Heart right ventricle (tissue), 16 donors: Measurements from ENCODE around the gene NGB. TPM values are rescaled to one million over a fixed set of nuclear protein-coding genes. Genes with fewer than 3 reads are reported as not detected.

Experiments used
- ATAC-seq, 8 donors: fragments of 200-7000 bp; cut with Tn5 transposase; one replicate each; pipeline ENCODE4 v1.9.1; 2020; ENCODE audit warnings: mild to moderate bottlenecking in 8 of 8, moderate library complexity in 8 of 8, moderate number of reproducible peaks in 1 of 8
- DNase-seq, 2 donors: peaks; one replicate each; pipeline ENCODE4 v3.0.0-alpha.2; 2020
- H3K27ac ChIP-seq, 10 donors: fragments of 200-600 bp; sonication (generic) in 2 of 10; one replicate each; pipeline versions ENCODE4 v1.5.0 to v1.8.0; 2020 to 2022; ENCODE audit warnings: mild to moderate bottlenecking in 3 of 10
- H3K27me3 ChIP-seq, 7 donors: fragments of 200-600 bp; one replicate each; pipeline ENCODE4 v1.8.0; 2021 to 2022; ENCODE audit warnings: mild to moderate bottlenecking in 2 of 7
- H3K36me3 ChIP-seq, 9 donors: fragments of 200-600 bp; sonication (generic) in 1 of 9; one replicate each; pipeline versions ENCODE4 v1.5.0 to v1.8.0; 2020 to 2022; ENCODE audit warnings: mild to moderate bottlenecking in 2 of 9
- H3K4me1 ChIP-seq, 9 donors: fragments of 200-600 bp; sonication (generic) in 1 of 9; one replicate each; pipeline versions ENCODE4 v1.5.0 to v1.8.0; 2020 to 2022; ENCODE audit warnings: mild to moderate bottlenecking in 4 of 9
- H3K4me3 ChIP-seq, 10 donors: fragments of 200-600 bp; sonication (generic) in 2 of 10; one replicate each; pipeline versions ENCODE4 v1.5.0 to v1.8.0; 2020 to 2022; ENCODE audit warnings: mild to moderate bottlenecking in 7 of 10, moderate library complexity in 2 of 10
- H3K9me3 ChIP-seq, 11 donors: fragments of 200-600 bp in 10 of 11; sonication (generic) in 2 of 11; one replicate each; pipeline versions ENCODE4 v1.5.0 to v1.8.0; 2013 to 2022; ENCODE audit warnings: mild to moderate bottlenecking in 2 of 11, control low read depth in 1 of 11, moderate library complexity in 1 of 11
- WGBS, 2 donors: extraction: QIAGEN DNeasy Blood & Tissue Kit; methylation state at CpG; one replicate each; pipeline ENCODE4 v1.1.7; 2013; ENCODE audit warnings: inconsistent platforms in 1 of 2; 5-methylcytosine and 5-hydroxymethylcytosine counted together
- intact Hi-C, 10 donors: fragments of 100-400 bp; cut with DNase I; formaldehyde crosslinking; loops; one replicate each; pipeline versions ENCODE4 v1.11.1 to v1.14.2; 2022
- microRNA-seq, 2 donors: library from miRNA; unstranded; fragments of <30 nt; microRNA quantifications; one replicate each; pipeline ENCODE4 v1.2.0, GENCODE V29; 2021
- polyA plus RNA-seq, 2 donors: library from polyadenylated mRNA; stranded (reverse); fragments of 200-250 nt; gene quantifications; one replicate each; pipeline ENCODE4 v1.2.3, GENCODE V29; 2013
- total RNA-seq, 10 donors: library from RNA; stranded (reverse); fragmentation: NEBNext Ultra II Directional in 3 of 10; extraction: Animal tissue kit (Norgen Biotek cat#: 25700) in 3 of 10; gene quantifications; one replicate each; pipeline versions ENCODE4 v1.2.1 to v1.2.4, GENCODE V29; 2021 to 2023
- TF ChIP-seq, protein P1 (sequence below), 9 donors: fragments of 200-600 bp; sonication (generic) in 2 of 9; IDR thresholded peaks; one replicate each; pipeline versions ENCODE4 v1.5.0 to v1.8.0; 2021 to 2022; ENCODE audit warnings: antibody characterized with exemption in 9 of 9, mild to moderate bottlenecking in 5 of 9, moderate library complexity in 1 of 9
- donor health status: Arrhythmogenic right ventricular cardiomyopathy.
- donor health status: ischemic (EF 13 %, LVEDD 7.1; RV severe dilation, severe dysfunction).
- donor health status: healthy with polysubstance abuse.
- donor health status: DM: no; HTN: yes; CAD: no.
- donor health status: DM: no; HTN: no; CAD: no.
- donor health status: ischemic (EF 25% LVEDD 6.9; RV normal size, moderate dysfunction).
- donor health status: ischemic (EF 25% LVEDD 5.7; RV mildly dilated, moderate dysfunction).
- donor health status: healthy.
- donor health status: DM: yes; HTN: yes; CAD: no.
- donor health status: Ischemic cardiomyopathy.
- donor health status: ischemic (EF 35%, LVEDD 5.7; RV mildly dilated, moderate dysfunction).
- donor health status: nonischemic (EF 11% LVEDD 7.7; RV severe dilation, severe dysfunction).
- donor health status: DM: yes; HTN: yes; CAD: no.
- donor health status: PGD.
- donor health status: ischemic (EF 29% LVEDD 5.4; RV normal size, mild dysfunction).
- donor health status: nonischemic (EF 23%, LVEDD 6.1; RV moderate dilation, normal function).

The NGB gene
- total and polyA plus RNA-seq, 12 donors = not detected

DNA sequence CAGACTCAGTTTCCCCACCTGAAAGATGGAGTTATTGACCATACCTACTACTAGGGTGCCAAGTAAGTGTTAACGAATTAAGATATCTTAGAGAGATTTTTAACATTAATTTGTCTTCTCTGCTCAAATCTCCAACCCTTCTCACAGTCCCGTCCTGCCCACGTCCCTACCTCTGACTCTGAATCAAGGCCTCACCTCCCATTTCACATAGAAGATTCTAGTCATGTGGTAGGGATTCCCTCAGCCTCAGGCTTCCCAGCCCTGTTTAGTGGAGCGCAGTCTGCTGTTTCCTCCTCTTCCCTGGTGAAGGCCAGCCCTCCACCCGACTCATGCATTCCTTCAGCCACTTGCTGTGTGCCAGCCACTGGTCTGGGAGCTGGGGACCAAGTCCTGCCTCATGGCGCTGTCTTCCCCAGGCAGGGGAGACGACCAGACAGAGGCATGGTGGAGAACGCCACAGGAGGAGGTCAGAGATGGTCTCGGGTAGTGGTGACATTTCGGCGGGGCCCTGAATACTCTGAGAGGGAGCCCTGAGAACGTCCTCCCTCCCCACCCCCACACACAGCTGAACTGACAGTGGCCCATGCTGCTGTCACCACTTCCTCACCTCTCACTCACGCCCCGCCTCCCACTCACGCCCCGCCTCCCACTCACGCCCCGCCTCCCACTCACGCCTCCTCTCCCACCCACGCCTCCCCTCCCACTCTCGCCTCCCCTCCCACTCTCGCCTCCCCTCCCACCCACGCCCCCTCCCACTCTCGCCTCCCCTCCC is 50.6 kb downstream of the NGB start:
- intact Hi-C loops = no loop called here
- Histone ChIP-seq H3K4me1 (no peaks in the 10 kb centered on the region), H3K36me3 (no peaks in the 10 kb centered on the region), H3K4me3 (no peak overlapping the region), H3K9me3 (no peaks in the 10 kb centered on the region), H3K27me3 (peaks cover 0 to 61% (median 18%) of the 10 kb centered on the region in 7 donors), H3K27ac (no peak overlapping the region)
- DNase-seq (no peak), ATAC-seq (peak in 2 of 8 donors; percentile 19 to 36)
- WGBS, 2 donors = 41 to 58% methylated on average over 12 to 24 of the region's 24 CpGs
- TF ChIP-seq, protein P1, sequence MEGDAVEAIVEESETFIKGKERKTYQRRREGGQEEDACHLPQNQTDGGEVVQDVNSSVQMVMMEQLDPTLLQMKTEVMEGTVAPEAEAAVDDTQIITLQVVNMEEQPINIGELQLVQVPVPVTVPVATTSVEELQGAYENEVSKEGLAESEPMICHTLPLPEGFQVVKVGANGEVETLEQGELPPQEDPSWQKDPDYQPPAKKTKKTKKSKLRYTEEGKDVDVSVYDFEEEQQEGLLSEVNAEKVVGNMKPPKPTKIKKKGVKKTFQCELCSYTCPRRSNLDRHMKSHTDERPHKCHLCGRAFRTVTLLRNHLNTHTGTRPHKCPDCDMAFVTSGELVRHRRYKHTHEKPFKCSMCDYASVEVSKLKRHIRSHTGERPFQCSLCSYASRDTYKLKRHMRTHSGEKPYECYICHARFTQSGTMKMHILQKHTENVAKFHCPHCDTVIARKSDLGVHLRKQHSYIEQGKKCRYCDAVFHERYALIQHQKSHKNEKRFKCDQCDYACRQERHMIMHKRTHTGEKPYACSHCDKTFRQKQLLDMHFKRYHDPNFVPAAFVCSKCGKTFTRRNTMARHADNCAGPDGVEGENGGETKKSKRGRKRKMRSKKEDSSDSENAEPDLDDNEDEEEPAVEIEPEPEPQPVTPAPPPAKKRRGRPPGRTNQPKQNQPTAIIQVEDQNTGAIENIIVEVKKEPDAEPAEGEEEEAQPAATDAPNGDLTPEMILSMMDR (IDR thresholded peaks at IDR 0.05) = no peak

DNA sequence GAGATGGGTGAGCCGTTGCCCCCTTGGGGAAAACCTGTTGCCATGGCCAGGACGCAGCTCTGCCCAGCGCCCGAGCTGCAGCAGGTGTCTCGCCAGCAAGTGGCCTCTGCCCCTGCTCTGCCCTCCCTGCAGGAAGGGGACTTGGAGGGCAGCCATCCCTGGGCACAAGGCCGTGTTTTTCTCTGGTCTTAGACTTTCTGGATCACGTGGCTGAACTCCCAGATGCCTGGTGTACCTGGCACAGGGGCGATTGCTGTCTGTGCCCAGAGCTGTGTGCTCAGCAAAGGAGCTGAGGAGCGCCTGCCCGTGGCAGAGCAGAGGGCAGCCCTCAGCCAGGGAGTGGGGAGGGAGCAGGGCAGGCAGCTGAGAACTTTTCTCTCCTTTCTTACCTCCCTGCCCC is 51.4 kb downstream of the NGB start:
- no peak overlapping the region for H3K4me3 ChIP-seq
- peaks cover 0 to 70% (median 24%) of the 10 kb centered on the region in 7 donors for H3K27me3 ChIP-seq
- ATAC-seq (peak in 6 of 8 donors; percentile 21 to 68 (median 48)), DNase-seq (peak; percentile 15 to 25)
- no peak overlapping the region for H3K27ac ChIP-seq
- 46 to 60% methylated on average over 10 of the region's 10 CpGs for WGBS, 2 donors
- intact Hi-C loops = no loop called here
- TF ChIP-seq, protein P1 (IDR thresholded peaks at IDR 0.05) = no peak
- no peaks in the 10 kb centered on the region for H3K36me3 ChIP-seq
- H3K9me3 ChIP-seq = no peaks in the 10 kb centered on the region
- H3K4me1 ChIP-seq = no peaks in the 10 kb centered on the region

DNA sequence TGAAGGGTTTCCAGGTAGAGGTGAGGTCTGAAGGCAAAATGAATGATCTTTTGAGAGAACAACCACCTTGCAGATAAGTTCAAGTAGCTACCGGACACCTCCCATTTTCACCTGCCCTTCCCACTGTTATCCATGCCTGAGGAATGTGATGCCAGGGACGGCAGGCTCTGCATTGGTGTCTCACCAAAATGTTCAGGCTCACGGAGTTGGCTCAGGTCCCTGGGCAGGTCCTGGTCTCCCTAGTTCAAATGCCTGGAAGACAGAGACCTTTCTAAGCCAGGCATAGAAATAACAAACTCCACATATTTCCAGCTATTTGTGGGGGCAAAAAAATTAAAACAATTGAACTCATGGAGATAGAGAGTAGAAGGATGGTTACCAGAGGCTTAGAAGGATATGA is 53.5 kb downstream of the NGB start:
- WGBS, 2 donors = 59 to 67% methylated on average over 3 of the region's 3 CpGs

More for the DNA sequence above, 53.5 kb downstream of the NGB start:
- no peaks in the 10 kb centered on the region for H3K4me1 ChIP-seq
- no peak overlapping the region for H3K4me3 ChIP-seq
- intact Hi-C loops = no loop called here
- H3K9me3 ChIP-seq = no peaks in the 10 kb centered on the region
- H3K27me3 ChIP-seq = peaks cover 0 to 75% (median 24%) of the 10 kb centered on the region in 7 donors
- TF ChIP-seq, protein P1 (IDR thresholded peaks at IDR 0.05) = no peak
- no peak overlapping the region for H3K27ac ChIP-seq
- no peaks in the 10 kb centered on the region for H3K36me3 ChIP-seq
- no peak for ATAC-seq
- no peak for DNase-seq

Small RNAs within 50 kb of the gene (microRNA-seq; reads per million reads assigned to microRNA genes)
- gene MIR1260A = 0 reads per million in 2 donors

Other genes starting within 250 kb of the NGB start
- gene IRF2BPL, start 242.5 kb downstream of the NGB start, total RNA-seq = 10 to 100 TPM; 25.1 to 66.6 (median 36.4) TPM
- gene IRF2BPL, start 242.5 kb downstream of the NGB start, polyA plus RNA-seq = 10 to 100 TPM in 1 of 2 donors, 1 to 10 TPM in 1; 6.6 to 15.4 TPM
- 10 to 100 TPM; 51.4 to 93.8 (median 64.2) TPM for gene CIPC, start 172.9 kb downstream of the NGB start, total RNA-seq
- gene CIPC, start 172.9 kb downstream of the NGB start, polyA plus RNA-seq = 10 to 100 TPM in 1 of 2 donors, 1 to 10 TPM in 1; 9.4 to 11.6 TPM
- under 1 TPM in 1 of 10 donors, not detected in 9; 0.09 TPM for gene ZDHHC22, start 129.4 kb downstream of the NGB start, total RNA-seq
- gene ZDHHC22, start 129.4 kb downstream of the NGB start, polyA plus RNA-seq = not detected
- 1 to 10 TPM in 2 of 10 donors, under 1 TPM in 8; 0.08 to 7.2 (median 0.53) TPM for gene TMEM63C, start 89.4 kb downstream of the NGB start, total RNA-seq
- 1 to 10 TPM in 1 of 2 donors, under 1 TPM in 1; under 0.01 to 1.5 TPM for gene TMEM63C, start 89.4 kb downstream of the NGB start, polyA plus RNA-seq
- 10 to 100 TPM; 10.5 to 23.4 (median 17.6) TPM for gene POMT2, start 49.7 kb upstream of the NGB start, total RNA-seq
- 10 to 100 TPM; 13.5 to 15.8 TPM for gene POMT2, start 49.7 kb upstream of the NGB start, polyA plus RNA-seq
- 10 to 100 TPM; 10.7 to 20.5 (median 16.0) TPM for gene GSTZ1, start 49.8 kb upstream of the NGB start, total RNA-seq
- 10 to 100 TPM; 14.5 to 17.3 TPM for gene GSTZ1, start 49.8 kb upstream of the NGB start, polyA plus RNA-seq
- 1 to 10 TPM; 4.4 to 8.7 (median 7.1) TPM for gene TMED8, start 105.9 kb upstream of the NGB start, total RNA-seq
- gene TMED8, start 105.9 kb upstream of the NGB start, polyA plus RNA-seq = 1 to 10 TPM; 1.8 TPM
- gene SAMD15, start 106.2 kb upstream of the NGB start, total RNA-seq = under 1 TPM in 9 of 10 donors, not detected in 1; 0.15 to 0.30 (median 0.21) TPM
- under 1 TPM in 1 of 2 donors, not detected in 1; 0.13 TPM for gene SAMD15, start 106.2 kb upstream of the NGB start, polyA plus RNA-seq
- under 1 TPM in 5 of 10 donors, not detected in 5; 0.12 to 0.40 (median 0.30) TPM for gene NOXRED1, start 152.3 kb upstream of the NGB start, total RNA-seq
- gene NOXRED1, start 152.3 kb upstream of the NGB start, polyA plus RNA-seq = under 1 TPM in 1 of 2 donors, not detected in 1; 0.04 TPM
- gene VIPAS39, start 186.4 kb upstream of the NGB start, total RNA-seq = 10 to 100 TPM in 9 of 10 donors, 1 to 10 TPM in 1; 8.1 to 18.7 (median 14.7) TPM
- gene VIPAS39, start 186.4 kb upstream of the NGB start, polyA plus RNA-seq = 10 to 100 TPM in 1 of 2 donors, 1 to 10 TPM in 1; 8.0 to 10.4 TPM
- gene AHSA1, start 186.9 kb upstream of the NGB start, total RNA-seq = 100 to 1,000 TPM; 107 to 193 (median 166) TPM
- gene AHSA1, start 186.9 kb upstream of the NGB start, polyA plus RNA-seq = 100 to 1,000 TPM in 1 of 2 donors, 10 to 100 TPM in 1; 88.2 to 247 TPM
- not detected for gene ISM2, start 227.6 kb upstream of the NGB start, total RNA-seq
- gene ISM2, start 227.6 kb upstream of the NGB start, polyA plus RNA-seq = not detected